Rectal smooth muscle tissue (tissue), 1 donor: Measurements from ENCODE around the gene ARHGAP31.
"Not testable (repeated sequence)": the region's sequence is repeated elsewhere in the genome, so short reads cannot be mapped to it uniquely, and the experiment has no call there.

ENCODE experiments used
- H3K27ac ChIP-seq: one replicate; pipeline ENCODE4 v1.7.0; 2013; ENCODE audit warnings: low read depth, low read length, inconsistent platforms
- H3K27me3 ChIP-seq: one replicate; pipeline ENCODE4 v1.7.0; 2013; ENCODE audit warnings: low read length; ENCODE audit not compliant: control insufficient read depth, insufficient read depth
- H3K36me3 ChIP-seq: one replicate; pipeline ENCODE4 v1.7.0; 2013; ENCODE audit warnings: low read length; ENCODE audit not compliant: control insufficient read depth, insufficient read depth
- H3K4me1 ChIP-seq: one replicate; pipeline ENCODE4 v1.7.0; 2013; ENCODE audit warnings: low read length; ENCODE audit not compliant: control insufficient read depth, insufficient read depth
- H3K4me3 ChIP-seq: one replicate; pipeline ENCODE4 v1.7.0; 2013; ENCODE audit warnings: low read length
- H3K9ac ChIP-seq: one replicate; pipeline ENCODE4 v1.7.0; 2013; ENCODE audit warnings: low read length

ARHGAP31 gene, protein sequence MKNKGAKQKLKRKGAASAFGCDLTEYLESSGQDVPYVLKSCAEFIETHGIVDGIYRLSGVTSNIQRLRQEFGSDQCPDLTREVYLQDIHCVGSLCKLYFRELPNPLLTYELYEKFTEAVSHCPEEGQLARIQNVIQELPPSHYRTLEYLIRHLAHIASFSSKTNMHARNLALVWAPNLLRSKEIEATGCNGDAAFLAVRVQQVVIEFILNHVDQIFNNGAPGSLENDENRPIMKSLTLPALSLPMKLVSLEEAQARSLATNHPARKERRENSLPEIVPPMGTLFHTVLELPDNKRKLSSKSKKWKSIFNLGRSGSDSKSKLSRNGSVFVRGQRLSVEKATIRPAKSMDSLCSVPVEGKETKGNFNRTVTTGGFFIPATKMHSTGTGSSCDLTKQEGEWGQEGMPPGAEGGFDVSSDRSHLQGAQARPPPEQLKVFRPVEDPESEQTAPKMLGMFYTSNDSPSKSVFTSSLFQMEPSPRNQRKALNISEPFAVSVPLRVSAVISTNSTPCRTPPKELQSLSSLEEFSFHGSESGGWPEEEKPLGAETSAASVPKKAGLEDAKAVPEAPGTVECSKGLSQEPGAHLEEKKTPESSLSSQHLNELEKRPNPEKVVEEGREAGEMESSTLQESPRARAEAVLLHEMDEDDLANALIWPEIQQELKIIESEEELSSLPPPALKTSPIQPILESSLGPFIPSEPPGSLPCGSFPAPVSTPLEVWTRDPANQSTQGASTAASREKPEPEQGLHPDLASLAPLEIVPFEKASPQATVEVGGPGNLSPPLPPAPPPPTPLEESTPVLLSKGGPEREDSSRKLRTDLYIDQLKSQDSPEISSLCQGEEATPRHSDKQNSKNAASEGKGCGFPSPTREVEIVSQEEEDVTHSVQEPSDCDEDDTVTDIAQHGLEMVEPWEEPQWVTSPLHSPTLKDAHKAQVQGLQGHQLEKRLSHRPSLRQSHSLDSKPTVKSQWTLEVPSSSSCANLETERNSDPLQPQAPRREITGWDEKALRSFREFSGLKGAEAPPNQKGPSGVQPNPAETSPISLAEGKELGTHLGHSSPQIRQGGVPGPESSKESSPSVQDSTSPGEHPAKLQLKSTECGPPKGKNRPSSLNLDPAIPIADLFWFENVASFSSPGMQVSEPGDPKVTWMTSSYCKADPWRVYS (N-terminal part only)

GRCh38 chr3:119293871-119294695 is at the start of gene ARHGAP31:
ARHGAP31 (plus strand) TSS chr3:119294383; CDS start chr3:119294905, 522 bp downstream.
- no peaks in the 10 kb centered on the region for H3K36me3 ChIP-seq
- H3K4me3 ChIP-seq = peak within 1 kb of the TSS; percentile 86
- no peaks in the 10 kb centered on the region for H3K27me3 ChIP-seq
- peak within 1 kb of the TSS; percentile 82 for H3K27ac ChIP-seq
- H3K9ac ChIP-seq = peak within 1 kb of the TSS; percentile 45
- H3K4me1 ChIP-seq = no peaks in the 10 kb centered on the region

DNA sequence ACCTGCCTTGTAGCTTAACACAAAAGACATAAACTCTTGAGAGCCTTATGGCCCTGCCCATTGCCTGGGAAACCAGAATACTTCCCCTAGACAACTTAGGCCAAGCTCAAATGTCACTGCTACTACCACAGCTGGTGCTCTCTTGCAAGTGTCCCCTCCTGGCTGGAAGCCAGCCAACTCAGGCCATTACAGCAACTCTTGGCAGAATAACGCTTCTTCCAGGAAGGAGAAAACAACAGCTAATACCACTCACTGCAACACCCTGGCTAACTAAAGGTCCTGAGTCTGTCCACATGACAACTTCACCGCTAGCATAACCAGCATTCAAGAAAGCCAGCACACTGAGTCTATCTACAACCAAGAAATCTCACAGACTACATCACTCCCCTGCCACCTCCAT is 48.4 kb upstream of the ARHGAP31 start:
- peaks cover 3% of the 10 kb centered on the region for H3K4me1 ChIP-seq
- H3K27me3 ChIP-seq = no peaks in the 10 kb centered on the region
- no peak overlapping the region for H3K27ac ChIP-seq
- no peak overlapping the region for H3K4me3 ChIP-seq
- H3K36me3 ChIP-seq = no peaks in the 10 kb centered on the region
- H3K9ac ChIP-seq = no peak overlapping the region

DNA sequence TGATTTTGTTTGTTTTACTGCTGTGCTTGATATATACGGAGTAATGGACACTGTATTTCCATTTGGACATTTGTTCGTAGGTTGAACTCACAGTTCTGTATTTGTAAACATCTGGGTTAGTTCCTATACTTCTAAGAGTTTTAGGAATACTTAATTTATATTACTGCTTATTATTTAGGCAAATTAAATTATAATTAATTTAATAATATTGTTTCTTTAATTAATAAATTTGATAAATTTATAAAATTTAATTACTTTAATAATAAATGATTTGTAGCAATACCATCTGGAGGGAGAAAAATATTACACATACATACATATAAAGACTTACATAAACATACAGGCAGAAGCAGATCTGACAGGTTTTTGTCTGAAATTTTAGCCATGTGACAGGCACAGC is 39.0 kb upstream of the ARHGAP31 start:
- Histone ChIP-seq H3K4me1 (no peaks in the 10 kb centered on the region), H3K27me3 (no peaks in the 10 kb centered on the region), H3K4me3 (no peak overlapping the region), H3K9ac (no peak overlapping the region), H3K27ac (no peak overlapping the region), H3K36me3 (no peaks in the 10 kb centered on the region)

DNA sequence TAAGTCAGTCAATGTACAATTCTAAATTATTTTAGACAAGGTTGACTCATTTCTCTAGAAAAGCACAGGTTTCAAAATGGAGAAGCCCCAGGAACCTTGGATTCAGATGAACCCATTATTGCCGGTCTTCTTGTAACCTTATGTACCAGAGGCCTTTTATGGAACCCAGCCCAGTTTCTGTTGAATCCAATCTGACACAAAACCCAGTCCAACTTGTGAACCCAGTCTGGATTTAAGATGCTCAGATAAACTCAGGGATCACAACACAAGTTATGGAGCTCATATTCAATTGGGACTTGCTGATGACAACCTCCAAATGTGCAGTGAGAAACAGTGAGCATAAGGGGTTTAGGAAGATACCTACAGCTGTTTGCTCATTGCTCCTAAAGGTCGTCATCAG is 37.1 kb upstream of the ARHGAP31 start:
- H3K4me1 ChIP-seq = no peaks in the 10 kb centered on the region
- no peaks in the 10 kb centered on the region for H3K27me3 ChIP-seq
- no peak overlapping the region for H3K4me3 ChIP-seq
- H3K36me3 ChIP-seq = no peaks in the 10 kb centered on the region
- H3K9ac ChIP-seq = no peak overlapping the region
- no peak overlapping the region for H3K27ac ChIP-seq

DNA sequence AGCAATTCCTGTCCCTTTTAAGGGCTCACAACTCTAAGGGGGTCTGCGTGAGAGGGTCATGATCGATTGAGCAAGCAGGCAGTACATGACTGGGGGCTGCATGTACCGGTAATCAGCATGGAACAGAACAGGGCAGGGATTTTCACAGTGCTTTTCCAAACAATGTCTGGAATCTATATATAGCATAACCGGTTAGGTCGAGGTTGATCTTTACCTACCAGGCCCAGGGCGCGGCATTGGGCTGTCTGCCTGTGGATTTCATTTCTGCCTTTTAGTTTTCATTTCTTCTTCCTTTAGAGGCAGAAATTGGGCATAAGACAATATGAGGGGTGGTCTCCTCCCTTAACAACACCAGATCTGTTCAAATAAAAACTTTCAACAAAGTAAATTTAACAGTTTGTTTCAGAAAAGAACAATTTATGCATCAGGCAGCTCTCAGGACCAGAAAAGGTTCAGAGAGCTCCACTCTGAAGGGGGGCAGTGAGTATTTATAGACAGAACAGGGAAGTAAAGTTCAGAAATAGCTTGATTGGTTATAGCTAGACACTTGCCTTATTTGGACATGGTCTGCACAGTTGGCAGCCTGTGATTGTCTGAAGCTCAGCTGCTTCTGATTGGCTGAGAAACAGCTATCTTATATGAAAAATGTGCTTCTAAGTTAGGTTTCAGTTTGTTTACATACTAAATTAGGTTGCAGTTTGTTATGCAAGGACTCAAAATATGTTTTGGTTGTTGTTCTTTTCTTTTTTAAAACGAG is 36.4 kb upstream of the ARHGAP31 start:
- no peak overlapping the region for H3K27ac ChIP-seq
- no peaks in the 10 kb centered on the region for H3K36me3 ChIP-seq
- H3K4me1 ChIP-seq = no peaks in the 10 kb centered on the region
- H3K4me3 ChIP-seq = no peak overlapping the region
- no peaks in the 10 kb centered on the region for H3K27me3 ChIP-seq
- no peak overlapping the region for H3K9ac ChIP-seq

- H3K36me3 ChIP-seq = no peaks in the 10 kb centered on the region
- no peak overlapping the region for H3K4me3 ChIP-seq
- H3K27ac ChIP-seq = no peak overlapping the region
- no peak overlapping the region for H3K9ac ChIP-seq
- H3K27me3 ChIP-seq = no peaks in the 10 kb centered on the region
- H3K4me1 ChIP-seq = no peaks in the 10 kb centered on the region
Measured at GRCh38 chr3:119258915-119259314, 35.3 kb upstream of the ARHGAP31 start.

- H3K9ac ChIP-seq = no peak overlapping the region
- H3K27ac ChIP-seq = no peak overlapping the region
- H3K27me3 ChIP-seq = no peaks in the 10 kb centered on the region
- no peaks in the 10 kb centered on the region for H3K36me3 ChIP-seq
- no peak overlapping the region for H3K4me3 ChIP-seq
- H3K4me1 ChIP-seq = no peaks in the 10 kb centered on the region
Measured at GRCh38 chr3:119259821-119260220, 34.4 kb upstream of the ARHGAP31 start.

GRCh38 chr3:119261055-119261454 is 33.1 kb upstream of the ARHGAP31 start:
- Histone ChIP-seq H3K4me1 (no peaks in the 10 kb centered on the region), H3K27me3 (no peaks in the 10 kb centered on the region), H3K4me3 (no peak overlapping the region), H3K36me3 (no peaks in the 10 kb centered on the region), H3K27ac (no peak overlapping the region), H3K9ac (no peak overlapping the region)

DNA sequence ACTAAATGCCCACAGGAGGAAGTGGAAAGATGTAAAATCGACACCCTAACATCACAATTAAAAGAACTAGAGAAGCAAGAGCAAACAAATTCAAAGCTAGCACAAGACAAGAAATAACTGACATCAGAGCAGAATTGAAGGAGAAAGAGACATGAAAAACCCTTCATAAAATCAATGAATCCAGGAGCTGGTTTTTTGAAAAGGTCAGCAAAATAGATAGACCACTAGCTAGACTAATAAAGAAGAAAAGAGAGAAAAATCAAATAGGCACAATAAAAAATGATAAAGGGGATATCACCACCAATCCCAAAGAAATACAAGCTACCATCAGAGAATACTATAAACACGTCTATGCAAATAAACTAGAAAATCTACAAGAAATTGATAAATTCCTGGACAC is 24.0 kb upstream of the ARHGAP31 start:
- not testable (repeated sequence) for H3K9ac ChIP-seq, H3K4me3 ChIP-seq, H3K4me1 ChIP-seq, H3K36me3 ChIP-seq, H3K27ac ChIP-seq, H3K27me3 ChIP-seq

- Histone ChIP-seq H3K9ac (no peak overlapping the region), H3K4me3 (no peak overlapping the region), H3K27me3 (no peaks in the 10 kb centered on the region), H3K36me3 (no peaks in the 10 kb centered on the region), H3K27ac (no peak overlapping the region), H3K4me1 (no peaks in the 10 kb centered on the region)
Measured at GRCh38 chr3:119276680-119277079, 17.5 kb upstream of the ARHGAP31 start.

- H3K27me3 ChIP-seq = no peaks in the 10 kb centered on the region
- H3K27ac ChIP-seq = no peak overlapping the region
- H3K4me1 ChIP-seq = no peaks in the 10 kb centered on the region
- H3K36me3 ChIP-seq = no peaks in the 10 kb centered on the region
- H3K9ac ChIP-seq = no peak overlapping the region
- no peak overlapping the region for H3K4me3 ChIP-seq
Measured at GRCh38 chr3:119279101-119279554, 15.1 kb upstream of the ARHGAP31 start.
